ENCODE data around the gene NPAS4. TPM values are rescaled to one million over a fixed set of nuclear protein-coding genes. Genes with fewer than 3 reads are reported as not detected.
A peak's percentile ranks its signal among the peaks of the same experiment; 100 is the strongest.

The NPAS4 gene
- total and polyA plus RNA-seq, 2 of the 13 experiments (the other 11 are each of a cell fraction or from before 2014, with no cell fraction given), result not detected

DNA sequence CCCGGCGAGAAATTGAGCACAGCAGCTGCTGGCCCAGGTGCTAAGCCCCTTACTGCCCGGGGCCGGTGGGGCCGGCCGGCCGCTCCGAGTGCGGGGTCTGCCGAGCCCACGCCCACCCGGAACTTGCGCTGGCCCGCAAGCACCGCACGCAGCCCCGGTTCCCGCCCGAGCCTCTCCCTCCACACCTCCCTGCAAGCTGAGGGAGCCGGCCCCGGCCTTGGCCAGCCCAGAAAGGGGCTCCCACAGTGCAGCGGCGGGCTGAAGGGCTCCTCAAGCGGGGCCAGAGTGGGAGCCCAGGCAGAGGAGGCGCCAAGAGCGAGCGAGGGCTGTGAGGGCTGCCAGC lies 20.1 kb downstream of the NPAS4 start (continued):
- TF ChIP-seq, protein P1, sequence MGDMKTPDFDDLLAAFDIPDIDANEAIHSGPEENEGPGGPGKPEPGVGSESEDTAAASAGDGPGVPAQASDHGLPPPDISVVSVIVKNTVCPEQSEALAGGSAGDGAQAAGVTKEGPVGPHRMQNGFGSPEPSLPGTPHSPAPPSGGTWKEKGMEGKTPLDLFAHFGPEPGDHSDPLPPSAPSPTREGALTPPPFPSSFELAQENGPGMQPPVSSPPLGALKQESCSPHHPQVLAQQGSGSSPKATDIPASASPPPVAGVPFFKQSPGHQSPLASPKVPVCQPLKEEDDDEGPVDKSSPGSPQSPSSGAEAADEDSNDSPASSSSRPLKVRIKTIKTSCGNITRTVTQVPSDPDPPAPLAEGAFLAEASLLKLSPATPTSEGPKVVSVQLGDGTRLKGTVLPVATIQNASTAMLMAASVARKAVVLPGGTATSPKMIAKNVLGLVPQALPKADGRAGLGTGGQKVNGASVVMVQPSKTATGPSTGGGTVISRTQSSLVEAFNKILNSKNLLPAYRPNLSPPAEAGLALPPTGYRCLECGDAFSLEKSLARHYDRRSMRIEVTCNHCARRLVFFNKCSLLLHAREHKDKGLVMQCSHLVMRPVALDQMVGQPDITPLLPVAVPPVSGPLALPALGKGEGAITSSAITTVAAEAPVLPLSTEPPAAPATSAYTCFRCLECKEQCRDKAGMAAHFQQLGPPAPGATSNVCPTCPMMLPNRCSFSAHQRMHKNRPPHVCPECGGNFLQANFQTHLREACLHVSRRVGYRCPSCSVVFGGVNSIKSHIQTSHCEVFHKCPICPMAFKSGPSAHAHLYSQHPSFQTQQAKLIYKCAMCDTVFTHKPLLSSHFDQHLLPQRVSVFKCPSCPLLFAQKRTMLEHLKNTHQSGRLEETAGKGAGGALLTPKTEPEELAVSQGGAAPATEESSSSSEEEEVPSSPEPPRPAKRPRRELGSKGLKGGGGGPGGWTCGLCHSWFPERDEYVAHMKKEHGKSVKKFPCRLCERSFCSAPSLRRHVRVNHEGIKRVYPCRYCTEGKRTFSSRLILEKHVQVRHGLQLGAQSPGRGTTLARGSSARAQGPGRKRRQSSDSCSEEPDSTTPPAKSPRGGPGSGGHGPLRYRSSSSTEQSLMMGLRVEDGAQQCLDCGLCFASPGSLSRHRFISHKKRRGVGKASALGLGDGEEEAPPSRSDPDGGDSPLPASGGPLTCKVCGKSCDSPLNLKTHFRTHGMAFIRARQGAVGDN (CRISPR knock-in tag; IDR thresholded peaks at IDR 0.05), result peak; percentile 81

DNA sequence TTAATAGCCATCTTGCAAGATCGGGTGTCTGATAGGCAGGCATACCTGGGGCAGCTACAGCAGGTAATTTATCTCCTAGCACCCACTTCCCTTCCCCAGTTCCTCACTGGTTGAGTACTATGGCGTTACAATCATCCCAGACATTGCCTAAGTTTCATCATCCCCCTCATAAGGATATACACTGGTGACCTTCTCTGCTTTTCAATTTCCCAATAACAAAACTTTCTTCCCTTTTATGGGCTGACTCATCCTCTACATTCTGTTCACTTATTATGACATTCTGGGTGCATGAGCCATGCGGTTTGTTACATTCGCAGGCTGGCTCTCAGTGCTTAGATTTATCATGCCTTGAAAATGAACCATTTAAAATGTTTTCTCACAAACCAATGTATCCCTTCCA lies 22.8 kb downstream of the NPAS4 start:
- FAIRE-seq (no peak), ATAC-seq (no peak), DNase-seq (ENCODE audit: low spot score) (no peak)
- intact Hi-C loops (cut with micrococcal nuclease; ENCODE audit: unreplicated experiment) (no loop called here), in situ Hi-C loops (cut with HindIII; ENCODE audit: extremely low pct_ligation_motif_present, low pct_unique_long_range_greater_than_20kb) (no loop called here)
- no peaks in the 10 kb centered on the region for H3K79me2 ChIP-seq (ENCODE audit: insufficient read depth, low read length)
- CTCF ChIA-PET (ENCODE audit: low intra/inter-chr PET ratio, low total read pairs), result no interaction called here
- peaks cover 27% of the 10 kb centered on the region for H3K4me1 ChIP-seq (ENCODE audit: insufficient read depth, low read length)
- POLR2A ChIA-PET, result no interaction called here
- H2AFZ ChIP-seq (ENCODE audit: low read length), result no peak overlapping the region
- H4K20me1 ChIP-seq (ENCODE audit: insufficient read depth, low read length), result no peaks in the 10 kb centered on the region
- peaks cover 2 to 11% of the 10 kb centered on the region in 2 experiments; a peak in 2 of 5 replicates for H3K27me3 ChIP-seq (ENCODE audit: control insufficient read depth in 1 of 2, insufficient read depth in 2 of 2, low read length in 2 of 2)
- H3K9ac ChIP-seq (ENCODE audit: insufficient read depth, low read depth, low read length), result no peak overlapping the region
- H3K4me2 ChIP-seq (ENCODE audit: low read depth, low read length), result no peak overlapping the region
- H3K36me3 ChIP-seq (replicated peaks in 1 of 2; ENCODE audit: control insufficient read depth in 1 of 2, insufficient read depth in 2 of 2, low read length in 2 of 2), result no peaks in the 10 kb centered on the region
- no peak overlapping the region for H3K27ac ChIP-seq (ENCODE audit: extremely low read length, insufficient read depth, low read length)
- H3K4me3 ChIP-seq (replicated peaks in 1 of 3; ENCODE audit: insufficient read depth in 1 of 3, low read depth in 2 of 3, low read length in 3 of 3), result no peak overlapping the region
- no TSS peak for BruUV-seq (replicated peaks)
- no peaks in the 10 kb centered on the region for H3K9me3 ChIP-seq (ENCODE audit: low read length)
- 16% methylated on average over 4 of the region's 4 CpGs for WGBS (ENCODE audit: low lambda C conversion rate)
- TF ChIP-seq, protein P2, sequence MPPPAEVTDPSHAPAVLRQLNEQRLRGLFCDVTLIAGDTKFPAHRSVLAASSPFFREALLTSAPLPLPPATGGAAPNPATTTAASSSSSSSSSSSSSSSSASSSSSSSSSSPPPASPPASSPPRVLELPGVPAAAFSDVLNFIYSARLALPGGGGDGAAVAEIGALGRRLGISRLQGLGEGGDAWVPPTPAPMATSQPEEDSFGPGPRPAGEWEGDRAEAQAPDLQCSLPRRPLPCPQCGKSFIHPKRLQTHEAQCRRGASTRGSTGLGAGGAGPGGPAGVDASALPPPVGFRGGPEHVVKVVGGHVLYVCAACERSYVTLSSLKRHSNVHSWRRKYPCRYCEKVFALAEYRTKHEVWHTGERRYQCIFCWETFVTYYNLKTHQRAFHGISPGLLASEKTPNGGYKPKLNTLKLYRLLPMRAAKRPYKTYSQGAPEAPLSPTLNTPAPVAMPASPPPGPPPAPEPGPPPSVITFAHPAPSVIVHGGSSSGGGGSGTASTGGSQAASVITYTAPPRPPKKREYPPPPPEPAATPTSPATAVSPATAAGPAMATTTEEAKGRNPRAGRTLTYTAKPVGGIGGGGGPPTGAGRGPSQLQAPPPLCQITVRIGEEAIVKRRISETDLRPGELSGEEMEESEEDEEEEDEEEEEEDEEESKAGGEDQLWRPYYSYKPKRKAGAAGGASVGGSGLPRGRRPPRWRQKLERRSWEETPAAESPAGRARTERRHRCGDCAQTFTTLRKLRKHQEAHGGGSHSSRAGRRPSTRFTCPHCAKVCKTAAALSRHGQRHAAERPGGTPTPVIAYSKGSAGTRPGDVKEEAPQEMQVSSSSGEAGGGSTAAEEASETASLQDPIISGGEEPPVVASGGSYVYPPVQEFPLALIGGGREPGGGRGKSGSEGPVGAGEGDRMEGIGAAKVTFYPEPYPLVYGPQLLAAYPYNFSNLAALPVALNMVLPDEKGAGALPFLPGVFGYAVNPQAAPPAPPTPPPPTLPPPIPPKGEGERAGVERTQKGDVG (CRISPR knock-in tag; IDR thresholded peaks at IDR 0.05; ENCODE audit: borderline replicate concordance), result no peak
- TF ChIP-seq ZNF577 (CRISPR knock-in tag; IDR thresholded peaks at IDR 0.05; ENCODE audit: borderline replicate concordance, low read depth), result no peak
- TF ChIP-seq ZBTB21 (CRISPR knock-in tag; IDR thresholded peaks at IDR 0.05), result no peak
- no peak for TF ChIP-seq BCL6 (CRISPR knock-in tag; IDR thresholded peaks at IDR 0.05)
- TF ChIP-seq, protein P3, sequence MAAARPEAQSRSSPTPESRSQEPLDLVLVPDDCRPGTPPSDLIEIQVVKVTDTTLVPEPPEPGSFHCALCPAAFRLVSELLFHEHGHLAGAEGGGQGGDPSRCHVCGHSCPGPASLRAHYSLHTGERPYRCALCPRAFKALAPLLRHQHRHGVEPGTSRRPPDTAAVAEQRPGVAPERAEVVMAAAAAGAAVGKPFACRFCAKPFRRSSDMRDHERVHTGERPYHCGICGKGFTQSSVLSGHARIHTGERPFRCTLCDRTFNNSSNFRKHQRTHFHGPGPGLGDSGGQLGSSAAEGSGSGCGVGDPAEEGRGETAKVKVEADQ (CRISPR knock-in tag; IDR thresholded peaks at IDR 0.05; ENCODE audit: borderline replicate concordance), result no peak
- TF ChIP-seq SRY (CRISPR knock-in tag; IDR thresholded peaks at IDR 0.05), result no peak
- TF ChIP-seq RXRA (CRISPR knock-in tag; IDR thresholded peaks at IDR 0.05), result no peak
- TF ChIP-seq, protein P4, sequence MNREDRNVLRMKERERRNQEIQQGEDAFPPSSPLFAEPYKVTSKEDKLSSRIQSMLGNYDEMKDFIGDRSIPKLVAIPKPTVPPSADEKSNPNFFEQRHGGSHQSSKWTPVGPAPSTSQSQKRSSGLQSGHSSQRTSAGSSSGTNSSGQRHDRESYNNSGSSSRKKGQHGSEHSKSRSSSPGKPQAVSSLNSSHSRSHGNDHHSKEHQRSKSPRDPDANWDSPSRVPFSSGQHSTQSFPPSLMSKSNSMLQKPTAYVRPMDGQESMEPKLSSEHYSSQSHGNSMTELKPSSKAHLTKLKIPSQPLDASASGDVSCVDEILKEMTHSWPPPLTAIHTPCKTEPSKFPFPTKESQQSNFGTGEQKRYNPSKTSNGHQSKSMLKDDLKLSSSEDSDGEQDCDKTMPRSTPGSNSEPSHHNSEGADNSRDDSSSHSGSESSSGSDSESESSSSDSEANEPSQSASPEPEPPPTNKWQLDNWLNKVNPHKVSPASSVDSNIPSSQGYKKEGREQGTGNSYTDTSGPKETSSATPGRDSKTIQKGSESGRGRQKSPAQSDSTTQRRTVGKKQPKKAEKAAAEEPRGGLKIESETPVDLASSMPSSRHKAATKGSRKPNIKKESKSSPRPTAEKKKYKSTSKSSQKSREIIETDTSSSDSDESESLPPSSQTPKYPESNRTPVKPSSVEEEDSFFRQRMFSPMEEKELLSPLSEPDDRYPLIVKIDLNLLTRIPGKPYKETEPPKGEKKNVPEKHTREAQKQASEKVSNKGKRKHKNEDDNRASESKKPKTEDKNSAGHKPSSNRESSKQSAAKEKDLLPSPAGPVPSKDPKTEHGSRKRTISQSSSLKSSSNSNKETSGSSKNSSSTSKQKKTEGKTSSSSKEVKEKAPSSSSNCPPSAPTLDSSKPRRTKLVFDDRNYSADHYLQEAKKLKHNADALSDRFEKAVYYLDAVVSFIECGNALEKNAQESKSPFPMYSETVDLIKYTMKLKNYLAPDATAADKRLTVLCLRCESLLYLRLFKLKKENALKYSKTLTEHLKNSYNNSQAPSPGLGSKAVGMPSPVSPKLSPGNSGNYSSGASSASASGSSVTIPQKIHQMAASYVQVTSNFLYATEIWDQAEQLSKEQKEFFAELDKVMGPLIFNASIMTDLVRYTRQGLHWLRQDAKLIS (CRISPR knock-in tag; IDR thresholded peaks at IDR 0.05), result no peak

Data from HepG2 (cell line).